Ovary (tissue), 9 donors: ENCODE data around the gene VWCE. TPM values are rescaled to one million over a fixed set of nuclear protein-coding genes. Genes with fewer than 3 reads are reported as not detected.

Experiments
- DNase-seq, 5 donors: peaks; one replicate each; pipeline ENCODE4 v3.0.0-alpha.2; 2019 to 2020
- H3K27ac ChIP-seq, 2 donors: fragments of 200-600 bp; one replicate each; pipeline versions ENCODE4 v1.5.1 to v1.8.0; 2019 to 2022
- H3K27me3 ChIP-seq: fragments of 200-600 bp; one replicate; pipeline ENCODE4 v1.8.0; 2022
- H3K36me3 ChIP-seq: fragments of 200-600 bp; sonication (generic); one replicate; pipeline ENCODE4 v1.5.1; 2019
- H3K4me1 ChIP-seq: one replicate; pipeline ENCODE4 v1.8.1; 2013; ENCODE audit warnings: mild to moderate bottlenecking, moderate library complexity; ENCODE audit not compliant: insufficient read depth
- H3K4me3 ChIP-seq: fragments of 200-600 bp; sonication (generic); one replicate; pipeline ENCODE4 v1.5.1; 2017
- H3K9me3 ChIP-seq, 2 donors: fragments of 200-600 bp in 1 of 2; sonication (generic) in 1 of 2; one replicate each; pipeline versions ENCODE4 v1.5.1 to v1.8.1; 2013 to 2019; ENCODE audit warnings: mild to moderate bottlenecking in 1 of 2, moderate library complexity in 1 of 2
- CTCF ChIP-seq, 3 donors: fragments of 450-650 bp in 2 of 3; fragments of 200-600 bp in 1 of 3; IDR thresholded peaks; one replicate each; pipeline versions ENCODE4 v1.5.1 to v1.8.0; 2016 to 2022; ENCODE audit warnings: antibody characterized with exemption in 3 of 3, mild to moderate bottlenecking in 1 of 3
- EP300 ChIP-seq: sonication (generic); formaldehyde crosslinking; IDR thresholded peaks from one replicate; pipeline ENCODE4 v1.6.1; 2017; ENCODE audit warnings: antibody characterized with exemption
- POLR2A ChIP-seq: fragments of 450-650 bp; IDR thresholded peaks from one replicate; pipeline ENCODE4 v1.6.1; 2017; ENCODE audit warnings: antibody characterized with exemption, mild to moderate bottlenecking, moderate library complexity
- WGBS, 3 donors: extraction: QIAGEN DNeasy Blood & Tissue Kit in 1 of 3; methylation state at CpG; one replicate each; pipeline versions ENCODE4 v1.1.5 to v1.1.7; 2013 to 2017; 5-methylcytosine and 5-hydroxymethylcytosine counted together
- intact Hi-C, 4 donors: fragments of 100-400 bp; cut with DNase I; formaldehyde crosslinking; loops; one replicate each; pipeline versions ENCODE4 v1.11.0 to v1.15.1; 2022 to 2023
- polyA plus RNA-seq, 2 donors: library from polyadenylated mRNA; stranded (reverse); fragments of 200-250 nt in 1 of 2; fragments of 350-450 nt in 1 of 2; fragmentation: Illumina TruSeq in 1 of 2; extraction: RNeasy Lipid Tissue Mini Kit (QIAGEN cat#74804) in 1 of 2; gene quantifications; one replicate each; pipeline ENCODE4 v1.2.3, GENCODE V29; 2013 to 2014
- total RNA-seq, 7 donors: library from RNA; depleted of rRNA in 2 of 7; stranded (reverse); fragments of >200 nt in 2 of 7; fragmentation: NEBNext Ultra II Directional in 3 of 7; extraction: Animal tissue kit (Norgen Biotek cat#: 25700) in 3 of 7; gene quantifications; one replicate each; pipeline versions ENCODE4 v1.1.0 to v1.2.4, GENCODE V29; 2016 to 2023
- donor health status: DM: no; HTN: no; CAD: no; lungs with moderate emphysema.
- donor health status: DM: no; HTN: no; CAD: no.
- donor health status: Bipolar disorder and iron deficiency.
- donor health status: DM: yes; HTN: yes; CAD: no.
- donor health status: DM: no; HTN: no; CAD: no.
- donor health status: DM: yes; HTN: yes; CAD: no.

The VWCE gene
- total and polyA plus RNA-seq, 9 donors: 1.9 to 39.9 (median 11.9) TPM

DNA sequence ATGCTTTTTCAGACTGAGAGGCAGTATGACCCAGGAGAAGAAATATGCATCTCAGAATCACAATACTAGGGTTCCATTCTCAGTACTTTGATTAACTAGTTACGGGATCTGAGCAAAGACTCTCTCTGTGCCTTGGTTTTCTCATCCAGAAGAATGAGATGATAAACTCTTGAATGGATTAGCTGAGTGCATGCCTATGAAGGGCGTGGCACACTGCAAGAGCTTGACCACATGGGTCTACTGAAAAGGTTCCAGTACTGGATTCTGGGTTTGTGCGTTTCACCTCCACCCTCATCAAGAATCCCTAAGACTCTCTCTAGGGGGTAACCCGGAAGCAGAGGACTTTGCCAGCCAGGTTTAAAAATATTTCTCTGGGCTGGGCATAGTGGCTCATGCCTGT lies 28.5 kb downstream of the VWCE start:
- Histone ChIP-seq H3K4me3 (no peak overlapping the region), H3K27ac (no peak overlapping the region), H3K4me1 (no peaks in the 10 kb centered on the region), H3K36me3 (no peaks in the 10 kb centered on the region), H3K9me3 (no peaks in the 10 kb centered on the region), H3K27me3 (no peaks in the 10 kb centered on the region)
- intact Hi-C loops: no loop called here
- 87 to 92% (median 90%) methylated on average over 4 of the region's 4 CpGs for WGBS, 3 donors
- DNase-seq: no peak
- TF ChIP-seq CTCF (IDR thresholded peaks at IDR 0.05) (no peak), POLR2A (no peak), EP300 (no peak)

GRCh38 chr11:61265357-61265756 lies 29.8 kb downstream of the VWCE start:
- H3K27ac ChIP-seq: no peak overlapping the region
- H3K36me3 ChIP-seq: no peaks in the 10 kb centered on the region
- WGBS, 3 donors: 89 to 91% (median 90%) methylated on average over 14 of the region's 14 CpGs
- no peaks in the 10 kb centered on the region for H3K27me3 ChIP-seq
- H3K9me3 ChIP-seq: no peaks in the 10 kb centered on the region
- H3K4me1 ChIP-seq: no peaks in the 10 kb centered on the region
- no peak for DNase-seq
- no peak overlapping the region for H3K4me3 ChIP-seq
- intact Hi-C loops: no loop called here
- TF ChIP-seq EP300 (no peak), POLR2A (no peak), CTCF (IDR thresholded peaks at IDR 0.05) (no peak)

DNA sequence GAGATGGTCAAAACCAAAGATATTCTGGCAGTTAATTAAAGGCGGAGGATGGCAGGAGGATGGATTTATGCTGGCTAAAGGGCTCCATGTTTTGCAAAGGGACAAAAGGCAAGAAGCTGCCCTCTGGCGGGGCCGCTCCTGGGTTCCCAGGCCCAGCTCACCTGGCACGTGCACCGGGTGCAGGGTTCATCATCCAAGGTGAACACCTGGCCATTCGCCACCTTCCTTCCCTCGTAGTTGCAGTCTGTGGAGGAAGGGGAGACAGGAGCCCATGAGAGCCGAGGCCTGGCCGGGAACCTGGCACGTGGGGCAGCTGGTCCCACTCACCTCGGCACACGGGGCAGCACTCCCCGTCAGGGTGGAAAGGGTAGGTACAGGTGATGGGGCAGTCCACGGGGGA lies 30.3 kb downstream of the VWCE start:
- Histone ChIP-seq H3K4me3 (no peak overlapping the region), H3K36me3 (no peaks in the 10 kb centered on the region), H3K27me3 (no peaks in the 10 kb centered on the region), H3K9me3 (no peaks in the 10 kb centered on the region), H3K27ac (no peak overlapping the region), H3K4me1 (no peaks in the 10 kb centered on the region)
- intact Hi-C loops: no loop called here
- no peak for DNase-seq
- 89 to 92% (median 91%) methylated on average over 14 of the region's 14 CpGs for WGBS, 3 donors
- no peak for TF ChIP-seq EP300
- no peak for TF ChIP-seq POLR2A
- TF ChIP-seq CTCF (IDR thresholded peaks at IDR 0.05): no peak

DNA sequence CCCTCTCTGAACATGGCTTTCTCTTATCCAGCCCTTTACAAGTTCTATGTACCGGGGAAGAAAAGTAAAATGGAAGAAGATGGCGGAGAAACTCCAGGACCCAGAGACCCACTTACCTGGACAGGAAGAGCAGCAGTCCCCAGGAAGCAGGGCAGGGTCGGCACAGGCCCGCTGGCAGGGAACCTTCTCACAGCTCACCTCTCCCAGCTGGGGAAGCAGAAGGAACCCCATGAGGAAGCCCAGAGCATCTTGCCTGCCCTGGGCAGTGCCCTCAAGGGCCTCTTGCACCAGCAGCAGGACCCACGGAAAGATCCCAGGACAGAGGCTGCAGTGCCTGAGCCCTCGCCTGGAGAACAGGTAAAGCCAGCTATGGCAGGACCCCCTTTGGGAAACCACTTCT lies 30.7 kb downstream of the VWCE start:
- Histone ChIP-seq H3K4me1 (no peaks in the 10 kb centered on the region), H3K27ac (no peak overlapping the region), H3K27me3 (no peaks in the 10 kb centered on the region), H3K4me3 (no peak overlapping the region), H3K36me3 (no peaks in the 10 kb centered on the region), H3K9me3 (no peaks in the 10 kb centered on the region)
- no peak for DNase-seq
- TF ChIP-seq CTCF (IDR thresholded peaks at IDR 0.05) (no peak), POLR2A (no peak), EP300 (no peak)
- 92 to 98% (median 95%) methylated on average over 6 of the region's 6 CpGs for WGBS, 3 donors
- intact Hi-C loops: no loop called here
